GM19324 (cell line): Measurements from ENCODE around the gene TSPAN14.

ENCODE experiments used
- ATAC-seq: cut with Tn5 transposase; IDR thresholded peaks from one replicate; pipeline ENCODE4 v1.9.1; 2021; ENCODE audit warnings: mild to moderate bottlenecking, moderate library complexity; ENCODE audit not compliant: unreplicated experiment, low FRiP score

The TSPAN14 gene

GRCh38 chr10:80502621-80503583 is 48.8 kb downstream of the TSPAN14 start:
- ATAC-seq: no peak

GRCh38 chr10:80503584-80504157 is 49.6 kb downstream of the TSPAN14 start:
- ATAC-seq: no peak

GRCh38 chr10:80504158-80504811 is 50.2 kb downstream of the TSPAN14 start:
- no peak for ATAC-seq

- ATAC-seq: no peak
Observed at GRCh38 chr10:80504897-80505465, 50.9 kb downstream of the TSPAN14 start.

GRCh38 chr10:80506189-80506575 is 52.1 kb downstream of the TSPAN14 start:
- ATAC-seq: no peak

GRCh38 chr10:80506836-80507487 is 52.9 kb downstream of the TSPAN14 start:
- no peak for ATAC-seq

GRCh38 chr10:80509108-80509402 is 54.9 kb downstream of the TSPAN14 start:
- ATAC-seq: no peak

GRCh38 chr10:80509403-80510161 is 55.5 kb downstream of the TSPAN14 start:
- ATAC-seq: no peak

GRCh38 chr10:80512031-80512526 is 58.0 kb downstream of the TSPAN14 start:
- ATAC-seq: no peak

GRCh38 chr10:80513106-80513505 is 59.0 kb downstream of the TSPAN14 start:
- no peak for ATAC-seq

GRCh38 chr10:80515511-80515910 is 61.4 kb downstream of the TSPAN14 start:
- no peak for ATAC-seq

- no peak for ATAC-seq
Observed at GRCh38 chr10:80515941-80516340, 61.8 kb downstream of the TSPAN14 start.

- no peak for ATAC-seq
Observed at GRCh38 chr10:80516506-80517075, 62.5 kb downstream of the TSPAN14 start.

GRCh38 chr10:80517416-80518142 is 63.5 kb downstream of the TSPAN14 start:
- no peak for ATAC-seq

GRCh38 chr10:80518143-80518806 is 64.2 kb downstream of the TSPAN14 start:
- ATAC-seq: no peak

GRCh38 chr10:80518807-80519360 is 64.8 kb downstream of the TSPAN14 start:
- no peak for ATAC-seq

GRCh38 chr10:80519936-80520650 is 66.0 kb downstream of the TSPAN14 start:
- ATAC-seq: no peak
